Chondrocyte (in vitro differentiated cells): ENCODE measurements around the gene RAMACL. TPM values are rescaled to one million over a fixed set of nuclear protein-coding genes. Genes with fewer than 3 reads are reported as not detected.

Source experiments
- DNase-seq: peaks from one replicate; pipeline ENCODE4 v3.0.0; 2021; ENCODE audit warnings: mixed read lengths, low spot score
- H3K27ac Mint-ChIP-seq: one replicate; pipeline ENCODE4 v1.8.0; 2021; ENCODE audit warnings: mild to moderate bottlenecking, moderate library complexity, mixed read lengths; ENCODE audit not compliant: unreplicated experiment
- H3K27me3 Mint-ChIP-seq: 2 replicates; pipeline ENCODE4 v1.8.0; 2021; ENCODE audit warnings: low read depth, mixed read lengths
- H3K36me3 Mint-ChIP-seq: 2 replicates; pipeline ENCODE4 v1.8.0; 2021; ENCODE audit warnings: low read depth, mixed read lengths
- H3K4me1 Mint-ChIP-seq: 2 replicates; pipeline ENCODE4 v1.8.0; 2021; ENCODE audit warnings: low read depth, mild to moderate bottlenecking, mixed read lengths
- H3K4me3 Mint-ChIP-seq: one replicate; pipeline ENCODE4 v1.8.0; 2021; ENCODE audit warnings: mild to moderate bottlenecking, moderate library complexity, mixed read lengths; ENCODE audit not compliant: unreplicated experiment
- H3K9me3 Mint-ChIP-seq: 2 replicates; pipeline ENCODE4 v1.8.0; 2021; ENCODE audit warnings: low read depth, mixed read lengths
- total RNA-seq: library from RNA; stranded (reverse); gene quantifications from 3 replicates; pipeline ENCODE4 v1.2.1, GENCODE V29; 2021
- TF ChIP-seq, protein P1 (sequence below): fragments of 200-600 bp; sonication (generic); IDR thresholded peaks from 2 replicates; pipeline ENCODE4 v1.5.0; 2021; ENCODE audit warnings: antibody characterized with exemption, mild to moderate bottlenecking, moderate library complexity

The RAMACL gene
- total RNA-seq, 1 donor from 2014 or later, result 1.7 TPM

DNA sequence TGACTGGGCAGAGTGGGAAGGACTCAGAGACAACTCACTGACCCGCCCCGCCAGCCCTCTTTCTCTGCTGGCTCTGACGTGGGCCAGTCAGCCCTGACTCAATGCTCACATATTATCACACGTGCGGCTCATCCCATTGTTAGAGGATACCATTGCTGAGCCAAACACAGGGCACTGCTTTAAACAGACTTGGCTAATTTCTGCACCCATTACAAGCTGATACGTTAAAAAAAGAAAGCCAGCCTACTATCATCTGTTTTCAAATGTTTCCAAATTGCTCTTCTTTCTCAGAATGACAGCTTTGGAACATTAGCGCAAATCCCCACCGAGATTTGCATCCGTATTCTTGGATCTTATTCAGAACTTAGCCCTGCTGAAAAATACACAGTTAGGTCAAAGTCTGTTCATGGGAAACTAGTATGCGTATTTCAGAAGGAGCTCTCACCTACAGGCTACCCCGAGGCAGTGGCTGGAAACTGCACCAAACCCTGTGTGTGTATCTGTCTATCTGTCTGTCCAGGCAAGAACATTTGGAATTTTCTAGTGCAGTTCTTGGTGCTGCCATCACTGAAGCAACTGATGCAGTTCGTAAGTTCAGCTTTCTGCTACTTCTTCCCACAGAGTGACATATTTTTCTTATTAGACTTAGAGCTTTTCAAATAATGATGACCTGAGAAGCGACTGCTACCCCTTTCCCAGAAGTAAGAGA lies 32.8 kb downstream of the RAMACL start:
- Mint-ChIP-seq H3K4me1 (peaks cover 69% of the 10 kb centered on the region), H3K4me3 (no peak overlapping the region), H3K27me3 (no peaks in the 10 kb centered on the region), H3K36me3 (peaks cover 1% of the 10 kb centered on the region), H3K27ac (peak overlapping the region; percentile 96), H3K9me3 (no peaks in the 10 kb centered on the region)
- TF ChIP-seq, protein P1, sequence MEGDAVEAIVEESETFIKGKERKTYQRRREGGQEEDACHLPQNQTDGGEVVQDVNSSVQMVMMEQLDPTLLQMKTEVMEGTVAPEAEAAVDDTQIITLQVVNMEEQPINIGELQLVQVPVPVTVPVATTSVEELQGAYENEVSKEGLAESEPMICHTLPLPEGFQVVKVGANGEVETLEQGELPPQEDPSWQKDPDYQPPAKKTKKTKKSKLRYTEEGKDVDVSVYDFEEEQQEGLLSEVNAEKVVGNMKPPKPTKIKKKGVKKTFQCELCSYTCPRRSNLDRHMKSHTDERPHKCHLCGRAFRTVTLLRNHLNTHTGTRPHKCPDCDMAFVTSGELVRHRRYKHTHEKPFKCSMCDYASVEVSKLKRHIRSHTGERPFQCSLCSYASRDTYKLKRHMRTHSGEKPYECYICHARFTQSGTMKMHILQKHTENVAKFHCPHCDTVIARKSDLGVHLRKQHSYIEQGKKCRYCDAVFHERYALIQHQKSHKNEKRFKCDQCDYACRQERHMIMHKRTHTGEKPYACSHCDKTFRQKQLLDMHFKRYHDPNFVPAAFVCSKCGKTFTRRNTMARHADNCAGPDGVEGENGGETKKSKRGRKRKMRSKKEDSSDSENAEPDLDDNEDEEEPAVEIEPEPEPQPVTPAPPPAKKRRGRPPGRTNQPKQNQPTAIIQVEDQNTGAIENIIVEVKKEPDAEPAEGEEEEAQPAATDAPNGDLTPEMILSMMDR, result no peak
- DNase-seq, result no peak

DNA sequence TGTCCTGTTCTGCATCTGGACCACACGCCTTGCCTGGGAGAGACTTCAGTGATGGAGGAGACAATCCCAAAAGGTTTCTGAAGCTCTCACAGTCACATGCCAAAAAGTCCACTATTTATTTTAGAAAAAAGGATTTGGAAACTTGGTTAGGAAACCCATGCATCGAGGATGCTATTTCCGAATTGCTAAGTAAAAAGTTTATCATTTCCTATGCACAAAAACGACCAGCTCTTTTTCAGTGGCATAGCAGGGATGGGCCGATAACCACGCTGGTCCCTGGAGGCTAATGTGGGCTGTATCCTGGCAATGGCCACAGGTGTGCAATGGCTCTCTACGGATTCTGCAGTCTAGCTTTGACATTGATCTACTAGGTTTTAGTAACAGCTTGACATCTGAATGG lies 33.9 kb downstream of the RAMACL start:
- TF ChIP-seq, protein P1, result no peak
- H3K4me3 Mint-ChIP-seq, result no peak overlapping the region
- peak overlapping the region; percentile 96 for H3K27ac Mint-ChIP-seq
- no peak for DNase-seq
- H3K9me3 Mint-ChIP-seq, result no peaks in the 10 kb centered on the region
- H3K27me3 Mint-ChIP-seq, result no peaks in the 10 kb centered on the region
- H3K36me3 Mint-ChIP-seq, result peaks cover 3% of the 10 kb centered on the region
- peaks cover 58% of the 10 kb centered on the region for H3K4me1 Mint-ChIP-seq

DNA sequence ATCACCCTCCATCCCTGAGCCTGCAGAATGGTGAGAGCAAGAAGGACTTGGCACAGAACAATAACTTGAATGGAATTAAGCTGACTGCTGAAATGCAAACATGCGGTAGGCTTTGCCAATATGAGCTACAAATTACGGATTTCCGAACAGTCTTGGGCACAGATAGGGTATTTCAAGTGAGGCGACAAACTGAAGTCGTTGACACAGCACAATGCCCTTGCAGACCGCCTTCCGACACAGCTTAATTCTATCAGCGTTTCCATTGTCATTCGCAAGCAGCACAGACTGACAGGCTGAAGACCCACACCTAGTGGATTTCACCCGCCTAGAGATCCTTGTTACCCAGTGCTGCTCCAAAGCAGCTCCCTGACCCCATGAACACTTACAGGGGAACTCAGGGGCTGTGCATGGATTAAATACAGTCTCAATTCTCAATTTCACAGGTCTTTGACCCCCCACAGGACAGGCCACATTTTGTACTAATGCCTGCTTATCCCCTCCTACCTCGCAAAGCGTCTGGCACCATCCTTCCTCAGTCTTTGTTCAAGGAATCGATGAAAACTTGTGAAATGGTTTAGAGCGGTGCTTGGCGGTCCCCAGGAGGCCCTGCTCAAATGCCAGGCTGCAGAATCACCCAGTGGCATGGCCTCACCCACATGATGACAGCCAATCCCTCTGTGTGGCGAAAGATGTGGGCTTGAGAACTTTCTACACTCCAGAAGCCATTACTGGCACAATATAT lies 34.6 kb downstream of the RAMACL start:
- Mint-ChIP-seq H3K36me3 (peaks cover 6% of the 10 kb centered on the region), H3K27ac (no peak overlapping the region), H3K4me3 (no peak overlapping the region), H3K27me3 (no peaks in the 10 kb centered on the region), H3K4me1 (peaks cover 51% of the 10 kb centered on the region), H3K9me3 (no peaks in the 10 kb centered on the region)
- no peak for DNase-seq
- TF ChIP-seq, protein P1, result no peak

DNA sequence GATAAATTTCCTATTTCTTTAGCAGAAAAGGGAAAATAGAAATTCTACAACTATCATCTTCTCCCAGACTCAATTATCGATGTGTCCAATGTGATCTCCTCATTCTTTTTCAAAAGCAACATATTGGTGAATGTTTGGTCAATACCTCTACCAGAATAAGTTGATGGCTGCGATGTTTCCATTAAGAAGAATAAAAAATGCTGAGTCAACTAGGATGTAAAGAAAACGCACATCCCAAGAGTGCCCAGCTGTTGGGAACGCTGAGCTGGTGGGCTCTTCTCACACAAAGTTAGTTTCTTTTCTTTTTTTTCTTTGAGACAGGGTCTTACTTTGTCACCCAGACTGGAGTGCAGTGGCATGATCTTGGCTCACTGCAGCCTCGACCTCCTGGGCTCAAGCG lies 39.8 kb downstream of the RAMACL start:
- H3K4me1 Mint-ChIP-seq, result peaks cover 14% of the 10 kb centered on the region
- H3K9me3 Mint-ChIP-seq, result no peaks in the 10 kb centered on the region
- DNase-seq, result no peak
- H3K27me3 Mint-ChIP-seq, result no peaks in the 10 kb centered on the region
- peaks cover 14% of the 10 kb centered on the region for H3K36me3 Mint-ChIP-seq
- no peak overlapping the region for H3K4me3 Mint-ChIP-seq
- H3K27ac Mint-ChIP-seq, result no peak overlapping the region
- TF ChIP-seq, protein P1, result no peak

DNA sequence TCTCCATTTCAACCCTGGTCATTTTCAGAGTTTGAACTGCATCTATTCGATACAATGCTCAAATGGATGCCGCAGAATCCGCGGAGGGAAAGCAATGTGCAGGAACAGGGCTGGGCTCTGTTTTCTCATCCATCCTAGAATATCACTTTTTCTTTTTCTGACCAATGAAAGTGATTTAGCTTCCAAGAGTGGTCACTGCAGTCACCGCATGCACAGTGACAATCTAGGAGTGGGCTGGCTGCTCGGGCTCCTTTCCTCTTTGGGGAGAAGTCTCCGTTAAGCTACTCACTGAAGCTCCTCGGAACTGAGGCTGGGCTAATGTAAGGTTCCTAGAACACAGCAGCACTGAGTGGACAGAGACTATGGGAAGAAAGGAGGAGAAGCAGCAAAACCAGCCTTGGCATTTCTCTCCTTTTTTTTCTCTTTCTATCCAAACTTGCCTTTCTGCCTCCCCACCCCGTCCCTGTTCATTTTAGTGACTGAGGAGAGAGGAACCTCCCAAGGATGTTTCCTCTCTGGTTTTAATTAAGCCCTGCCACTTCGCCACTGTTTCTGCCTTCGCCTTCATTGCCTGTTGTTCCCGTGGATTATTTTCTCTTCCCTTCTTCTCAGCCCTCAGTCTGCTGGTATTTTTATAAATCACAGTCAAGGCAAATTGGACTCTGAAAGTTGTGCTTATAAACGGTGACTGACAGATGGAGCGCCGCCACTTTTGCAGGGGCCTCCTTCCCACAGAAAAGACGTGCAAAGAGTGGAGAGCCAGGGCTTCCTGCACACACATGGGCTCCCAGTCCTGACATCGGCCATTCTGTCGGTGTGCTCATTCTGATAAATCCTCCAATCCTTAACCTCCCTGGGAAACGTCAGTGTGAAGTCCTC lies 41.1 kb downstream of the RAMACL start:
- no peak overlapping the region for H3K4me3 Mint-ChIP-seq
- no peak for DNase-seq
- H3K36me3 Mint-ChIP-seq, result peaks cover 14% of the 10 kb centered on the region
- peaks cover 27% of the 10 kb centered on the region for H3K4me1 Mint-ChIP-seq
- peak overlapping the region; percentile 7 for H3K27ac Mint-ChIP-seq
- no peaks in the 10 kb centered on the region for H3K27me3 Mint-ChIP-seq
- no peaks in the 10 kb centered on the region for H3K9me3 Mint-ChIP-seq
- TF ChIP-seq, protein P1, result no peak
